Esophagus muscularis mucosa (tissue), 4 donors: Measurements from ENCODE around the gene DENND2D.

Source experiments
- CTCF ChIP-seq, 3 experiments: fragments of 200-600 bp in 2 of 3; fragments of 450-650 bp in 1 of 3; sonication (generic) in 2 of 3; IDR thresholded peaks; one replicate each; pipeline ENCODE4 v1.5.1; 2017 to 2019; ENCODE audit warnings: antibody characterized with exemption in 3 of 3, mild to moderate bottlenecking in 2 of 3, moderate library complexity in 1 of 3
- EP300 ChIP-seq: sonication (generic); formaldehyde crosslinking; IDR thresholded peaks from one replicate; pipeline ENCODE4 v1.6.1; 2017; ENCODE audit warnings: antibody characterized with exemption
- POLR2A ChIP-seq: fragments of 450-650 bp; IDR thresholded peaks from one replicate; pipeline ENCODE4 v1.6.1; 2017; ENCODE audit warnings: antibody characterized with exemption, moderate library complexity, mild to moderate bottlenecking, low read depth
- POLR2AphosphoS5 ChIP-seq, 2 donors: sonication (generic); formaldehyde crosslinking; IDR thresholded peaks; one replicate each; pipeline ENCODE4 v1.6.1; 2017; ENCODE audit warnings: antibody characterized with exemption in 2 of 2

GRCh38 chr1:111222308-111223125 lies 22.1 kb upstream of the DENND2D start:
- TF ChIP-seq CTCF (IDR thresholded peaks at IDR 0.05), result peak; percentile 81 to 93 (median 91)
- TF ChIP-seq POLR2A, result no peak
- TF ChIP-seq POLR2AphosphoS5 (IDR thresholded peaks at IDR 0.05), result no peak
- TF ChIP-seq EP300, result no peak
